ENCODE results near the gene TXNDC8. TPM values are rescaled to one million over a fixed set of nuclear protein-coding genes. Genes with fewer than 3 reads are reported as not detected.

TXNDC8 gene
- total and polyA plus RNA-seq, 5 donors: not detected

DNA sequence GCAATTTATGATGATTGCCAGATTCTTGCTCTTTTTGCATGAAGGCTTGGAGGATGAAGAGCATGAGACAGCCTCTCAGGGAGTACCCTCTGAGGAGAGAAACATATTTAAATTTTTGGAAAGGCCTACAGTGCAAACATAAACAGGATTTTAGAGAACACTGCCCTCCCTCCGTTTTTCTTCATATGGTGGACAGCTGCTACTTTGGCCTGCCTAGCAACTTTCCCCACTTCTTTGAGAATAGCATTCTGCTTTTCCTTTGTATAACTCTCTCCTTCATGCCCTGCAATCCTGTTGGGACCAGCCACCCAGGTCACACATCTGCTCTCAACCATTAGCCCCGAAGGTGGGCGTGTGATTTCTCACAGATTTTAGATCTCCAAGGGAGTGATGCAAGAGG, 60.9 kb downstream of the TXNDC8 start:
- H3K9me3 ChIP-seq (ENCODE audit: control insufficient read depth, low read length): no peaks in the 10 kb centered on the region
- ATAC-seq (no peak), DNase-seq (no peak)
- intact Hi-C loops (cut with DNase I): no loop called here
- H3K27me3 ChIP-seq (ENCODE audit: control insufficient read depth, insufficient read depth): no peaks in the 10 kb centered on the region
- WGBS: 49% methylated on average over 3 of the region's 3 CpGs
- H3K4me3 ChIP-seq (ENCODE audit: low read length): no peak overlapping the region
- no peak overlapping the region for H3K27ac ChIP-seq (ENCODE audit: low read length)
- H3K4me1 ChIP-seq (ENCODE audit: control insufficient read depth, insufficient read depth, low read length): no peaks in the 10 kb centered on the region

DNA sequence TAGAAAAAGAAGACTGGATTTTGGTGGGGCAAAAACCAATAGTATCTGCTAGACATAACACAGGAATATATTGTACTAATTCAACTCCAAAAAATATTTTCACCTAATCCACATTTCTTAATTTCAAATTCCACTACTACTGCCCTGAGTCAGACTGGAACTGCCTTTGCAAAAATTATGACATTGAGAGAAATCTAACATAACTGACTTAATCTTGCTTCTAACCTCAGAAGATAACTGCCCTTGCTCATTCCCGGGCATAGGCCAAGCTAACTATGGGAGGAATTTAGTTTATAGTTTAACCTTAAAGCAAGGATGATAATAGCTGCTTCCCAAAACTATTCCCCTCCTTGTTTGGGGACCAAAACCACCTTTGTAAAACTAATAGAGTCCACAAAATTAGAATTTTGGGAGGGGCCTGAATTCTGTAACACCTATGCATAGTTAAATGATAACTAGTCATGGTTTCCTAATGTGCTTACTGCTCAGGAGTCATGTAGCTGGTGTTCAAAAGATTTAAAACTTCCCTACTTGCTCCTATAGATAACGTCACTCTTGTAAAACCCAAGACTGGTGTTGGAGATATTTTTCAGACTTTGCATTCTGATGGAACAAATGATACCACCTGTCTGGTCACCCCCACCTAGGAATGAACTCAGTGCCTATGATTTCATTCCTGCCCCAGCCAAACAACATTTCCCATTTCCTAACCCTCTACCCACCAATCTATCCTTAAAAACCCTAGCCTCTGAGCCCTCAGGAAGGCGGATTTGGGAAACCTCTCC, 67.3 kb downstream of the TXNDC8 start:
- Histone ChIP-seq H3K4me3 (ENCODE audit: low read length) (no peak overlapping the region), H3K4me1 (ENCODE audit: control insufficient read depth, insufficient read depth, low read length) (no peaks in the 10 kb centered on the region), H3K27me3 (ENCODE audit: control insufficient read depth, insufficient read depth) (no peaks in the 10 kb centered on the region), H3K27ac (ENCODE audit: low read length) (no peak overlapping the region), H3K9me3 (ENCODE audit: control insufficient read depth, low read length) (no peaks in the 10 kb centered on the region)
- DNase-seq: no peak
- WGBS: 81% methylated on average over 3 of the region's 3 CpGs
- no peak for ATAC-seq
- intact Hi-C loops (cut with DNase I): no loop called here

DNA sequence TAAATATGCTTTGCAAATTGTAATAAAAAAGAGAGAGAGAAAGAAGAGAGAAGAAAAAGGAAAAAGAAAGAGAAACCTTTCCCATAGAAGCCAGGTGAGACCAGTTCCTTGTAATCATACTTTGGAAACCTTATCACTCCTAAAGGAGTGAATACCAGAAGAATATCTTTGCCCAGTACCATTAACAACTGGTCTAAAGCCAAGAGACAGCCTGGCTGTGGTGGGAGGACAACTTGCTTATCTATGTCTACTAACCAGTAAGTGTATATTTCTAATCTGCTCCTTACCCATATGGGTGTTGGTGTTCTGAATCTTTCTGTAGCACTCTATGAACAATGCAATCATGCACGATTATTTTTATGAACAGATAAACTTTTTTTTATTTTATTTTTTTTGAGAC, 70.9 kb downstream of the TXNDC8 start:
- WGBS: 37% methylated on average over 1 of the region's 1 CpG
- DNase-seq: no peak
- Histone ChIP-seq H3K4me3 (ENCODE audit: low read length) (no peak overlapping the region), H3K4me1 (ENCODE audit: control insufficient read depth, insufficient read depth, low read length) (no peaks in the 10 kb centered on the region), H3K27ac (ENCODE audit: low read length) (no peak overlapping the region), H3K9me3 (ENCODE audit: control insufficient read depth, low read length) (no peaks in the 10 kb centered on the region), H3K27me3 (ENCODE audit: control insufficient read depth, insufficient read depth) (no peaks in the 10 kb centered on the region)
- ATAC-seq: no peak
- intact Hi-C loops (cut with DNase I): no loop called here

DNA sequence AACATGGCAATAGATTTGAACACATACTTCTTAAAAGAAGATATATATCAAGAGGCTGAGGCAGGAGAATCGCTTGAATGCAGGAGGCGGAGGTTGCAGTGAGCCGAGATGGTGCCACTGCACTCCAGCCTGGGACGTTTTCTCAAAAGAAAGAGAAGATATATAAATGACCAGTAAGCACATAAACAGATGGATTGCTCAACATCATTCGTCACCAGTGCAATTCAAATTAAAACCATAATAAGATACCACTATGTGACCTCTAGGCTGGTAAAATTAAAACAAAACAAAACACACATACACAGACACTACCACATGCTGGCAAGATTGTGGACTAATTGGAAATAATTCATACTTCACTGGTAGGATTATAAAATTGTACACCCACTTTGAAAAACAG, 76.0 kb downstream of the TXNDC8 start:
- Histone ChIP-seq H3K27me3 (ENCODE audit: control insufficient read depth, insufficient read depth) (no peaks in the 10 kb centered on the region), H3K4me1 (ENCODE audit: control insufficient read depth, insufficient read depth, low read length) (peaks cover 5% of the 10 kb centered on the region), H3K9me3 (ENCODE audit: control insufficient read depth, low read length) (no peaks in the 10 kb centered on the region), H3K27ac (ENCODE audit: low read length) (no peak overlapping the region), H3K4me3 (ENCODE audit: low read length) (no peak overlapping the region)
- DNase-seq (no peak), ATAC-seq (no peak)
- WGBS: 80% methylated on average over 5 of the region's 5 CpGs
- intact Hi-C loops (cut with DNase I): no loop called here

DNA sequence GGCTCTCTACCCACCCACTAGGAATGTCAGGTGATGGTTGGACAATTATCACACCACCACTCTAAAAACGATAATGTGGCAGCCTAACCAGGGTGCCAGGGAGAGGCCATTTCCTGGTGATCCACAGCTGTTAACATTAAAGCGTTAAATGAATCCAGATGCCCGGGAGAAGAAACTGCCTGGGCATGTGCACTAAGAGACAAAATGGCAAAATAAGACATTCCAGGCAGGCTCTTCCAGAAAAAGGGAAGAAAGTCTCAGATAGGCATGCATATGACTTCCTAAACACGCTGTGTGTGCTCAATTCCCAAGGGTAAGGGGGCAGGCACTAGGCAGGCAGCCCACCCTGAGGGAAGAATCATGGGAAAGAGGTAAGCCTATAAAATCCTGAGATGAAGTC, 76.8 kb downstream of the TXNDC8 start:
- Histone ChIP-seq H3K4me1 (ENCODE audit: control insufficient read depth, insufficient read depth, low read length) (peaks cover 5% of the 10 kb centered on the region), H3K27me3 (ENCODE audit: control insufficient read depth, insufficient read depth) (no peaks in the 10 kb centered on the region), H3K27ac (ENCODE audit: low read length) (no peak overlapping the region), H3K9me3 (ENCODE audit: control insufficient read depth, low read length) (no peaks in the 10 kb centered on the region), H3K4me3 (ENCODE audit: low read length) (no peak overlapping the region)
- ATAC-seq (no peak), DNase-seq (no peak)
- 21% methylated on average over 4 of the region's 4 CpGs for WGBS
- intact Hi-C loops (cut with DNase I): no loop called here

DNA sequence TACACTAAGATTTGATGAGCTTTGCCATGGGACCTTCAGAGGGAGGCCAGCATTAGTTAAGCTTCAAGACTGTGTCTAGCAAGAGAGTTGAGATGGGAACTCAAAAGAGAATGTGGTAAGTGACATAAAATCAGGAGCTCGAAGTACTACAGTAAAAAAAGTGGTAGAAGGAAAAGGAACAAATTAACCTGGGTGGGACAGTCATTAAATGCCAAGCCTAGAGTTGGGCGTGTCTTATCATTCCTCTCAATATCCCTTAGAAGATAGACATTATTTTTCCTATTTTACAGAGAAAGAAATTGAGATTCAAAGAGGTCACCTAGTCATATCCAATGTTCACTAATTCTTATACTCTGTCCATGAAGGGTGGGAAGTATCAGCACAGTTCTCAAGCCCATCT, 78.1 kb downstream of the TXNDC8 start:
- Histone ChIP-seq H3K4me3 (ENCODE audit: low read length) (no peak overlapping the region), H3K27me3 (ENCODE audit: control insufficient read depth, insufficient read depth) (no peaks in the 10 kb centered on the region), H3K9me3 (ENCODE audit: control insufficient read depth, low read length) (no peaks in the 10 kb centered on the region), H3K4me1 (ENCODE audit: control insufficient read depth, insufficient read depth, low read length) (peaks cover 7% of the 10 kb centered on the region), H3K27ac (ENCODE audit: low read length) (no peak overlapping the region)
- DNase-seq: no peak
- WGBS: 82% methylated on average over 2 of the region's 2 CpGs
- no peak for ATAC-seq
- intact Hi-C loops (cut with DNase I): no loop called here

DNA sequence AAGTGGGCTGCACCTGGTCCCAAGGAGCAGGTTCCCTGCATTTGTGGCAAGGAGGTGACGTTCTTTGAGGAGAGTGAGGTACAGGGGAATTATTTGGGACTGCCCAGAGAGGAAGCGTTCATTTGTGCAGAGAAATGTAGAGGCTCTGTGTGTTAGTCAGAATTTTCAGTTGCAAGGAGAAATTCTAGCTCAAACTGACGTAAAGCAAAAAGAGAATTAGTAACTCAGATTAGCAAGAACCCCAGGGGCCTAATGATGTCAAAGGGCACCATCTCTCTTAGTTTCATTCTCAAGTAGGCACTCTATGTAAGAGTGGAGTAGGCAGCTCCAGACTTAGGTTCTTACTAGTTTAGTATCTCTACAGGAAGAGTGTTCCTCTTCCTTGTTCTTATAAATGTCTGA, 79.0 kb downstream of the TXNDC8 start:
- DNase-seq (no peak), ATAC-seq (no peak)
- 91% methylated on average over 3 of the region's 3 CpGs for WGBS
- Histone ChIP-seq H3K27ac (ENCODE audit: low read length) (no peak overlapping the region), H3K27me3 (ENCODE audit: control insufficient read depth, insufficient read depth) (no peaks in the 10 kb centered on the region), H3K4me1 (ENCODE audit: control insufficient read depth, insufficient read depth, low read length) (peaks cover 7% of the 10 kb centered on the region), H3K4me3 (ENCODE audit: low read length) (no peak overlapping the region), H3K9me3 (ENCODE audit: control insufficient read depth, low read length) (no peaks in the 10 kb centered on the region)
- intact Hi-C loops (cut with DNase I): no loop called here

DNA sequence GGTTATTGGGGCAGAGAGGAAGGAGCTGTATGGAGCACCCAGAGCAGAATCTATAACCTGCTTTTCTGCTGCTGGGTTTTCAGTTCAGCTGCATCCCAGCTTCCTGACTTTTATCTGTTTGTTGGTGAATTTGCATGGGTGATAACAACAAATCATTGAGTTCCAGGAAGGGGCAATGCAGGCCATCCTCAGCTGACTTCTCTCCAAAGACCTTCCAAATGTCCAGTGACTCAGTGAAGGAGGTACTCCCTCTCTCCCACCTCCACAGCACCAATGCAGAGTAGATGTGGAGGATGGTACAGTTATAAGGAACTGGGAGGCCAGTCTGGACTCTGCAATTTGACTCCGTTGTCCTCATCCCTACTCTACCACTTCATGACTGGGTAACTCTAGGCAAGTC, 79.7 kb downstream of the TXNDC8 start:
- DNase-seq (no peak), ATAC-seq (no peak)
- WGBS: 92% methylated on average over 1 of the region's 1 CpG
- Histone ChIP-seq H3K27ac (ENCODE audit: low read length) (no peak overlapping the region), H3K27me3 (ENCODE audit: control insufficient read depth, insufficient read depth) (no peaks in the 10 kb centered on the region), H3K4me1 (ENCODE audit: control insufficient read depth, insufficient read depth, low read length) (peaks cover 7% of the 10 kb centered on the region), H3K9me3 (ENCODE audit: control insufficient read depth, low read length) (no peaks in the 10 kb centered on the region), H3K4me3 (ENCODE audit: low read length) (no peak overlapping the region)
- intact Hi-C loops (cut with DNase I): no loop called here

DNA sequence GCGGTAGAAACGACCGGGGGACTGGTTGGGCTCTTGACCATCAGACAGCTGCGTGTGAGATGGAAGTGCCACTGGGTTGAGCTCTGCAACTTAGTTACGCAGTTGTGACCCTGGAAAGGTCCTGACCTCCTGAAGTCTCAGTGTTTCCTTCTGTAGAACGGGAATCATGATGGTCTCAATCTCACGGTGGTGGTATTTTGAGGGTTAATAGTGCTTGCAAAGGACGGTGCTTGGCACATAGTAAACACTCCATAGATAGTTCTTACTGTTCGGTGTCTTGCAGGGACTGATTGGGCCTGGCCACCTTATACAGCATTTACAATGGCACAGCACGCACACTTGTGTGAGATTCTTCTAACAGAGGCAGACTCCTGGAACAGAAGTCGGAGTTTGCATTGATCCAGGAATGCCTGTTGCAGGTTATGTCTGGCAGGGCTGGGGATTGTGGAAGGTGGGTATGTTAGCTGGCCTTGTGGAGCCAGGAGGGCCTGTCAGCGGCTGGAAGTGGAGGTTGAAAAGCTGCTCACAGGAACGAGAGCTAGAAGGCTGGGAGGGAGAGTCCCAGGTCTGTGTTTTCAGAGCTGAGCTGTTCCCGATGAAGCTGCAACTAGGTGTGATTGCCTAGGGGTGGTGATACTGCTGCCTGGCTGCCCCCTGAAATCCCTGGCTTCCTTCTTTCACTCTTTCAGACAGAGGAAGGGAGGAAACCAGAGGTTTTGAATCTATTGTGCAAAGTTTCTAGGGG, 80.4 kb downstream of the TXNDC8 start:
- WGBS: 12% methylated on average over 14 of the region's 14 CpGs
- H3K27me3 ChIP-seq (ENCODE audit: control insufficient read depth, insufficient read depth): no peaks in the 10 kb centered on the region
- ATAC-seq (peak; percentile 2 to 21), DNase-seq (peak; percentile 15 to 68 (median 61))
- intact Hi-C loops (cut with DNase I): no loop called here
- H3K4me1 ChIP-seq (ENCODE audit: control insufficient read depth, insufficient read depth, low read length): peaks cover 7% of the 10 kb centered on the region
- H3K27ac ChIP-seq (ENCODE audit: low read length): peak overlapping the region; percentile 53
- peak overlapping the region; percentile 81 for H3K4me3 ChIP-seq (ENCODE audit: low read length)
- no peaks in the 10 kb centered on the region for H3K9me3 ChIP-seq (ENCODE audit: control insufficient read depth, low read length)

DNA sequence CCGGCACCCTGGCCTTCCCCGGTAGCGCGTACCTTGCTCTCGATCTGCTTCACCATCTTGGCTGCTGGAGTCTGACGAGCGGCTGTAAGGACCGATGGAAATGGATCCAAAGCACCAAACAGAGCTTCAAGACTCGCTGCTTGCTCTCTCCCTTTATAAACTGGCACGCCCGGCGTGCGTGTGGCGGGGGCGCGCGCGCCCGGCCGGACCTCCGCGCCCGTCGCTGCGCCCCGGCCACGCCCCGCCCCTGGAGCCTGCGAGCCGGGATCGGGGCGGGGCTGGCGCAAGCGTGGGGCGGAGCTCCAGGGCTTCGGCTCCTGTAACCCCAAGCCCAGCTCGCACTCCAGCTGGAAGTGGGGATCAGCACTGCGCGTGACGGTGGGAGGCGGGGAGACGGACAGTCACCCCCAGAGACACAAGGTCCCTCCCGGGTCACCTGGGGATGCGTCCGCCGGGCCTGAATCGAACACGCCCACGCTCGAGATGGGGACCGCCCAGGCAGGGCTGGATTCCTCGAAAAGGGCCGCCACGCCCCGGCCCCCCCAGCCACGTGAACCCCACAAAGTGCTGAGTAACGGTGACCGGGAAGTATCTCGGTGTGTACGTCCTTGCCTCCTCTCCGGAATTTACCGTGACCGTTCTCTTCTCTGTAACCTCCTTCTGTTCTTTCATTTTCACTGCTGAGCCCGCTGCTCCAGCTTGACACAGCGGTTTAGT, 81.1 kb downstream of the TXNDC8 start, which contains the start of gene TXN:
TXN (minus strand) TSS at position 128 of the 717 bp plus-strand sequence; CDS start at position 56, 72 bp downstream.
- ATAC-seq: peak; percentile 95 to 96
- H3K27ac ChIP-seq (ENCODE audit: low read length): peak within 1 kb of the TSS; percentile 75
- H3K4me1 ChIP-seq (ENCODE audit: control insufficient read depth, insufficient read depth, low read length): peaks cover 7% of the 10 kb centered on the region
- H3K27me3 ChIP-seq (ENCODE audit: control insufficient read depth, insufficient read depth): no peaks in the 10 kb centered on the region
- DNase-seq: peak; percentile 94 to 98 (median 96)
- intact Hi-C loops (cut with DNase I): no loop called here
- under 1% methylated on average over 65 of the region's 65 CpGs for WGBS
- peak within 1 kb of the TSS; percentile 81 for H3K4me3 ChIP-seq (ENCODE audit: low read length)
- no peaks in the 10 kb centered on the region for H3K9me3 ChIP-seq (ENCODE audit: control insufficient read depth, low read length)
